ENCODE data around the gene GOLGA8B.

- TF ChIP-seq CTCF (IDR thresholded peaks at IDR 0.05) (no peak), POLR2A (IDR thresholded peaks at IDR 0.05) (no peak), POLR2AphosphoS5 (IDR thresholded peaks at IDR 0.05) (no peak), EP300 (IDR thresholded peaks at IDR 0.05; ENCODE audit: low read depth) (no peak)
Observed at GRCh38 chr15:34597316-34597715, 13.9 kb upstream of the GOLGA8B start.

Data from transverse colon (tissue), 4 donors.